Cardiac fibroblast (primary cell): ENCODE data around the gene UGGT2.
"Not testable (repeated sequence)": the region's sequence is repeated elsewhere in the genome, so short reads cannot be mapped to it uniquely, and the experiment has no call there.

Experiments used
- DNase-seq, 2 donors: peaks; one replicate each; pipeline versions ENCODE4 v3.0.0 to v3.0.0-alpha.2; 2010; ENCODE audit warnings: low read depth in 2 of 2
- H3K4me3 ChIP-seq, 2 donors: replicated peaks in 1 of 2; 1 replicate in 1 of 2; 2 replicates in 1 of 2; pipeline ENCODE4 v1.5.1; 2011; ENCODE audit warnings: low read depth in 2 of 2, low read length in 2 of 2, mild to moderate bottlenecking in 2 of 2, moderate library complexity in 1 of 2
- CTCF ChIP-seq: IDR thresholded peaks from one replicate; pipeline ENCODE4 v1.5.1; 2011; ENCODE audit warnings: low read depth, mild to moderate bottlenecking, low read length, inconsistent platforms

Gene UGGT2

GRCh38 chr13:95805921-95806320, 247.3 kb downstream of the UGGT2 start:
- no peak overlapping the region for H3K4me3 ChIP-seq
- no peak for DNase-seq
- no peak for TF ChIP-seq CTCF

- no peak overlapping the region for H3K4me3 ChIP-seq
- DNase-seq = no peak
- TF ChIP-seq CTCF = no peak
These were observed 251.4 kb downstream of the UGGT2 start for GRCh38 chr13:95801825-95802224.

GRCh38 chr13:95800436-95800835, 252.8 kb downstream of the UGGT2 start:
- no peak for TF ChIP-seq CTCF
- no peak overlapping the region for H3K4me3 ChIP-seq
- no peak for DNase-seq

- DNase-seq = no peak
- no peak overlapping the region for H3K4me3 ChIP-seq
- no peak for TF ChIP-seq CTCF
These were observed 256.2 kb downstream of the UGGT2 start for GRCh38 chr13:95797016-95797415.

- no peak overlapping the region for H3K4me3 ChIP-seq
- no peak for TF ChIP-seq CTCF
- no peak for DNase-seq
These were observed 259.4 kb downstream of the UGGT2 start for GRCh38 chr13:95793781-95794180.

- H3K4me3 ChIP-seq = no peak overlapping the region
- DNase-seq = peak in 1 of 2 donors; percentile 12
- no peak for TF ChIP-seq CTCF
These were observed 260.1 kb downstream of the UGGT2 start for GRCh38 chr13:95793018-95793555.

- no peak for TF ChIP-seq CTCF
- DNase-seq = no peak
- no peak overlapping the region for H3K4me3 ChIP-seq
These were observed 262.0 kb downstream of the UGGT2 start for GRCh38 chr13:95791084-95791722.

GRCh38 chr13:95789315-95789714, 263.9 kb downstream of the UGGT2 start:
- DNase-seq, H3K4me3 ChIP-seq: not testable (repeated sequence)
